Stimulated activated CD4-positive, alpha-beta T cell treated with anti-CD3 and anti-CD28 coated beads, Interleukin-12 subunit alpha, Interleukin-12 subunit beta, amount 100 ng/mL, for 48 hours (primary cell): ENCODE measurements around the gene STMN1.

Experiments
- DNase-seq, 3 donors: peaks; one replicate each; pipeline ENCODE4 v3.0.0-alpha.2; 2020; ENCODE audit warnings: low read depth in 2 of 3, low spot score in 1 of 3

STMN1 gene

GRCh38 chr1:25871704-25872494 lies 34.3 kb downstream of the STMN1 start:
- DNase-seq: no peak

- DNase-seq: no peak
Observed at GRCh38 chr1:25871086-25871703, 35.0 kb downstream of the STMN1 start.

- DNase-seq: no peak
Observed at GRCh38 chr1:25870614-25871013, 35.6 kb downstream of the STMN1 start.

- DNase-seq: no peak
Observed at GRCh38 chr1:25869909-25870606, 36.2 kb downstream of the STMN1 start.

GRCh38 chr1:25867210-25867991 lies 38.8 kb downstream of the STMN1 start:
- DNase-seq: no peak

- no peak for DNase-seq
Observed at GRCh38 chr1:25866288-25866687, 39.9 kb downstream of the STMN1 start.

GRCh38 chr1:25864434-25864833 lies 41.8 kb downstream of the STMN1 start:
- no peak for DNase-seq

GRCh38 chr1:25863486-25864262 lies 42.5 kb downstream of the STMN1 start:
- no peak for DNase-seq

- DNase-seq: no peak
Observed at GRCh38 chr1:25862785-25863485, 43.3 kb downstream of the STMN1 start.

- no peak for DNase-seq
Observed at GRCh38 chr1:25861316-25862286, 44.6 kb downstream of the STMN1 start.

GRCh38 chr1:25858906-25859789 lies 47.1 kb downstream of the STMN1 start, which contains the start of gene AUNIP:
Gene AUNIP (minus strand): TSS chr1:25859457. CDS start chr1:25859357, 100 bp downstream.
- peak; percentile 82 to 91 (median 84) for DNase-seq

GRCh38 chr1:25858494-25858893 lies 47.7 kb downstream of the STMN1 start:
- no peak for DNase-seq

- DNase-seq: no peak
Observed at GRCh38 chr1:25856856-25857255, 49.4 kb downstream of the STMN1 start.

GRCh38 chr1:25854554-25854953 lies 51.7 kb downstream of the STMN1 start:
- no peak for DNase-seq
